ENCODE data around the gene ASXL3.

ASXL3 gene

DNA sequence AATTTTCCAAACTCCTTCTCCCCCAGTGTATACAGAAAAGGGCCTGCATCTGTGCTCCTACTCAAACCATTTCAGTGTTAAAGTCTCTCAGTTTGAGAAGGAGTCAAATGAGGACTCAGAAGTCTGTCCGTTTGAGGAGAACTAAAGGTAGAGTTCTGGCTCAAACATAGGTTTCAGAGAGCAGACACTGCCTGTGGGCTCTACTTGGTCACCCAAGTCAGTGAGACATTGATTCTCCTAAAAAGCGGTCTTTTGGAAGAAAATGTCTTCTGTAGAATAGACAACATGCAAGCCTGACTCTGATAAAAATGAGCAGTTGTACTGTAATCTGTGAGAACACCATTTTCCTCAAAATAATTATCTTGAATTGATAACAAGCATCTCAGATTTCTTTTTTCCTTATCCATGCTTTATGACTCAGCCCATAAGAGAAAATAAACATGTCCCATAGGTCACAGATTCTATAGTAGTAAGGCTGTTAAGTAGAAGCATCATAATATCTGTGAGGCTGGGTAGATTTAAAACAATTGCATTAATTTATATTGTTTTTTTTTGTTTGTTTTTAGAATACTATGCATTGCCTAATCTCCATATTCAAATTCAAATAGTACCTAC lies 82.8 kb downstream of the ASXL3 start:
- DNase-seq (ENCODE audit: low read depth in 2 of 2), result no peak

DNA sequence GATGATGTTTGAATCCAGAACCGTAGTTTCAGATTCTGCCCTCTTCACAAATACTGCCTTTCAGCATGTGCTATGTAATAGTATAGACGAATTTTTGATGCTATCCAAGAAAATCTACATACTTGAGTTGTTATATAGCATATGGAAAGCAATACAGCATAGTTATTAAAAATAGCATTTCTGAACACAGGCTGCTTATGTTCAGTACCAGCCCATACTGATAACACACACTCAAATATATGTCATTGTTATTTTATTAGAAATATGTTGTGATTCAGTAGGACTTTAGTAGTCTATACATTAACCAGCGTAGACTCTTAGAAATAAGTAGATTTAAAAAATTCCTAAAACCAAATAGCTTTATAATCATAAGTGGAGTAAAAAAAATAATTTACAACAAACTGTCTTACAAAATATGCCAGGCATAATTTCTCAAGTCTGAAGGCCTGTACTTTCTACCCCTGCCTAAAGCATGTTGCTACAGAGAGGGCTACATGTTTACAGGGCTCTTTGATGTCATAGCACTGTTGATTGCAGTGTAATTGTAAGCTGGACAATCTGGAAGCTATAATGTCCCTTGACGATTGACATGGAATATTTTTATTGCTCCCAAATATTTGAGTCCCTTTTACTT lies 86.3 kb downstream of the ASXL3 start:
- no peak for DNase-seq (ENCODE audit: low read depth in 2 of 2)

- no peak for DNase-seq (ENCODE audit: low read depth in 2 of 2)
These were observed 87.2 kb downstream of the ASXL3 start for GRCh38 chr18:33665187-33665586.

DNA sequence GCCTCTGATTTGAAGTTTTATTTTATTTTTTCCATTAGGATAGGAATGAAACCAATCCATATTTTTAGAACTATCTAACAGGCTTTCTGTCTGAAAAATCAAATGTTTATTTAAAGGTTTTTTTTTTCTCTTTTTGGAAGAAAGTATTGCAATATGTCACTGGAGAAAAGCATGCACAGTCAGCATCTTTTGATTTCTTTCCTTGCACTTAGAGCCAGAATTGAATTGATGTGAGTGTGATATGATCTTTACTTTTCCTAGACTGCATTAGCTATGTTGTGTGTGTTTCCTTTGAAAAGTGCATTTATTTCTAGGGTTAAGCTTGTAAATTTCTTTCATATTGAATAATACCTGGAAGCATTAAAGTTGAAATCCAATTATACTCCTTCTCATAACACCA lies 87.6 kb downstream of the ASXL3 start:
- DNase-seq (ENCODE audit: low read depth in 2 of 2), result no peak

GRCh38 chr18:33666915-33667314 lies 88.9 kb downstream of the ASXL3 start:
- no peak for DNase-seq (ENCODE audit: low read depth in 2 of 2)

- DNase-seq (ENCODE audit: low read depth in 2 of 2), result no peak
These were observed 91.6 kb downstream of the ASXL3 start for GRCh38 chr18:33669589-33669988.

- no peak for DNase-seq (ENCODE audit: low read depth in 2 of 2)
These were observed 92.0 kb downstream of the ASXL3 start for GRCh38 chr18:33670029-33670428.

DNA sequence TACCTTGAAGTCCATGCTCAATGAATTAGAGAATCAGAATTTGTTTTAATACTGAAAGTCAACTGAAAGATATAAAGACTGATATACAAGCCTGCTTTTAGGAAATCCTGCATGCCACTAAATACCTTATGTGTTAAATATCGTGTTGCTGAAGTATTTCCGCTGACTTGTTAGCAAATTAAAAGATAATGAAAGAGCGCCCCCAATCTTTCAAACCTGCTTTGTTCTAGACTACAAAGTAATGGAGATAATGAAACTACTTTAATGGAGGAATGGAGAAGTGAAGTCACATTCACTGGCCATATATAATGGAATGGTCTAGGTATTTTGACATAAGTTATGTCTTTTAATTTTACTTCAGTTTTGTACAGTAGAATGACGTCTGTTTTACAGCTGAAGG lies 95.7 kb downstream of the ASXL3 start:
- DNase-seq (ENCODE audit: low read depth in 2 of 2), result no peak

GRCh38 chr18:33676593-33676992 lies 98.6 kb downstream of the ASXL3 start:
- DNase-seq (ENCODE audit: low read depth in 2 of 2), result no peak

DNA sequence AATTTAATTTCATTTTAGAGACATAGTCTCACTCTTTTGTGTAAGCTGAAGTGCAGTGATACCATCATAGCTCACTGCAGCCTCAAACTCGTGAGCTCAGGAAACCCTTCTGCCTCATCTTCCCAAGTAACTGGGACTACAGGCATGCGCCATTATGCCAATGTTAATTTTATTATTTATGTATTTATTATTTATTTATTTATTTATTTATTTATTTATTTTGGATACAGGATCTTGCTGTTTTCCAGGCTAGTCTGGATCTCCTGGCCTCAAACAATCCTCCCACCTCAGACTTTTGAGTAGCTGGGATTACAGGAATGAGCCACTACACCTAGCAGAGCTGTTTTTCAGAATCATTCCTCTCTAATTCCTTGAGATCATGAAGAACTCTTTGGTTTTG lies 99.9 kb downstream of the ASXL3 start:
- no peak for DNase-seq (ENCODE audit: low read depth in 2 of 2)

GRCh38 chr18:33682436-33682835 lies 104.4 kb downstream of the ASXL3 start:
- no peak for DNase-seq (ENCODE audit: low read depth in 2 of 2)

GRCh38 chr18:33694593-33694992 lies 116.6 kb downstream of the ASXL3 start:
- DNase-seq (ENCODE audit: low read depth in 2 of 2), result no peak

GRCh38 chr18:33696332-33697162 lies 118.5 kb downstream of the ASXL3 start:
- DNase-seq (ENCODE audit: low read depth in 2 of 2), result no peak

GRCh38 chr18:33697498-33697897 lies 119.5 kb downstream of the ASXL3 start:
- no peak for DNase-seq (ENCODE audit: low read depth in 2 of 2)

GRCh38 chr18:33699372-33699771 lies 121.4 kb downstream of the ASXL3 start:
- DNase-seq (ENCODE audit: low read depth in 2 of 2), result no peak

DNA sequence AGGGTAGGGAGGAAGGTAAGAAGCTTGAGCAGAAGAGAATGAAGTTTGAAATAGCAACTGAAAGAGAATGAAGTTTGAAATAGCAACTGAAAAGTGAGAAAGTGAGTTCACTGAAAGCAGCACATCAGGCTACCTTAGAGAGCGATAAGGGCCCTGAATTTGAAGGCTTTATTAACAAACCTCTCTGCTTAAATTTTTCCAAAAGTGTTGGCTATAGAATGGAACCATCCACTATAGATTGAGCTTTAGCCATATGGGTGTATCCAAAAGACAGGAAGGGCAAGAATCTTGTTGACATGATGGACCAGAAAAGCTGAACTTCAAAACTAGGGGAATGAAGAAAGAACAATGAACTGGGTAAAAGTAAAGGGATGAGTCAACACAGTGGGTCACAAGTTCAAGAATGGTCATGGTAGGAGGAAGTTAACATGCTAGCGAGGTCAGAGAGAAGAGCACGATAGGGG lies 122.5 kb downstream of the ASXL3 start:
- no peak for DNase-seq (ENCODE audit: low read depth in 2 of 2)

- no peak for DNase-seq (ENCODE audit: low read depth in 2 of 2)
These were observed 124.6 kb downstream of the ASXL3 start for GRCh38 chr18:33702625-33703024.

DNA sequence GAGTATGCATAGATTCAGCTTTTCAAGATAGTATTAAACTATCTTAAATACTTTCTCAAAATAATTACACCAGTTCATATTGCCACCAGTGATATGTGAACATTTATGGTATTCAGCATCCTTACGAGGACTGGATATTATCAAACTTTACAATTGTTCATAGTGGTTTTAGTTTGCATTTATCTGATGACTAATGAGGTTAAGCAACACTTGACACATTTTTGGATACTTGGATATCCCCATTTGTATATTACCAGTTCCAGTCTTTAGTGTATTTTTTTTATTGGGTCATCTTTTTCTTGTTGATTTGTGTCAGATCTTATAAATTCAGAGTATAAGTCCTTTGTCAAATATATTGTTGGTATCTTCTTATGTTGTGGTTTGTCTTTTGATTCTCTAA lies 128.4 kb downstream of the ASXL3 start:
- DNase-seq (ENCODE audit: low read depth in 2 of 2), result peak in 1 of 2 experiments; percentile 2

DNA sequence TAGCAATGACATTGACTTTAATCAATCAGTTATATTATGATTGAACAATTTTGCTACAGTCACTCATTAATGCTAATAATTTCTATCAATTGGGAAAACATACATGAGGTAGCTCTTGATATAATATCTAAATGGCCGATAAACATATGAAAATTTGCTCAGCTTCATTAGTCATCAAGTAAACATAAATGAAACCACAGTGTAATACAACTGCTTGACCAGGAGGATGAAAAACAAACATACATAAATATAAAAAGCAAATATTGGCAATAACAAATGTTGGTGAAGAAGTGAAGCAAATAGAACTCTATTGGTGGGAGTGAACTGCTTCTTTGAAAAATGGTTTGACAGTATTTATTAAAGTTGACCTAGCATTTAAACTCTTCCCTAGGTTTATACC lies 130.9 kb downstream of the ASXL3 start:
- no peak for DNase-seq (ENCODE audit: low read depth in 2 of 2)

DNA sequence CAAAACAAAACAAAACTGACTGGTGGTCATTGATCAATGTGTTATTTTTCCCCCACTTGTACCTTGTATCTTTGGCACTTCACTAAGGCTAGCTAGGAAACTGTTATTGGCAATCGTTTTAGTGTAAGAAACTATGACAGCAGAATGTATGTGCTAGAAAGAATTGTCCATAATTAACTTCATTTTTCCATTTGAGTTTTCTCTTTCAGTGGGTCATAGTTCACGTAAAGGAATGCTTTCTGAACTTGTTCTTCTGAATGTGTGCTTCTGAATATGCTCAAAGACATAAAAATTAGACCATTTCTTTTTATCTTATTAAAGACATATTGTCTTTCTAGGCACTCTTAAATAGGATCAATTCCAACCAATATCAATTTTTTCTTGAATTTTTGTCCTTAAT lies 132.2 kb downstream of the ASXL3 start:
- no peak for DNase-seq (ENCODE audit: low read depth in 2 of 2)

DNA sequence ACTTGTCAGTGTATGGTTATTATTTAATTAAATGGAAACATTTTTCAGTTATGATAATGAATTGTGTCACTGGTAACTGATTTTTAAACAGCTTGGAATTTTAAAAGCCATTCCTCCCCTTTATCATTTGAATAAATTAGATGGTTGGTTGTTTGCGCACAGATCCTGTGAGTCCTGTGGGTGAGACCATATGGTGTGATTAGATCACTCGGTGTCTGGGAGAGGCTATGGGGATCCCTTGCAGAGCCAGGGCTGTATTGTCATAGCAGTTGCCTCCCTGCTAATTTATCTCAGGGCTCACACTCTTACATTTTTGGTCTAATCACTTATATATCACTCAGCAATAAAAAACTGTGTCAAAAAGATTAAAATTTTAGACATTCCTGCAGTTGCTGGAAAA lies 133.5 kb downstream of the ASXL3 start:
- peak in 1 of 2 experiments; percentile 2 for DNase-seq (ENCODE audit: low read depth in 2 of 2)

DNA sequence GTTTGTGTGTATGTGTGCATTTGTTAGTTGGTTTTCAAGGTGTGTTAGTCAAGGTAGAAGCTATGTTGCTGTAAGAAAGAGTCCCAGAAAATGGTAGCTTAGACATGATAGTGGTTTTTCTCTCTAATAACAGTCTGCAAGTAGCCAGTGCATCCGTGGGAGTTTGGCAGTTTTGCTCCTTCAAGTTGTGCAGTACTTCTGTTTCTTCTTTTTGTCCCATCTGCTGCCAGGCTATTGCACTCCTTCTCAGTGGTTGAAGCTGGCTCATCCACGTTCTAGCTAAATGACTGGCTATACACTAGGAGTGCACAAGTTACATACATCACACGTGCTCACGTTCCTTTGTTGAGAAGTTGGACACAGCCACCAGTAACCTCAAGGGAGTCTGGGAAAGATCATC lies 134.7 kb downstream of the ASXL3 start:
- DNase-seq (ENCODE audit: low read depth in 2 of 2), result no peak

Data from fibroblast of skin of left quadriceps (primary cell).